G401 (cell line): ENCODE measurements around the gene NAMPT. TPM values are rescaled to one million over a fixed set of nuclear protein-coding genes. Genes with fewer than 3 reads are reported as not detected.

ENCODE experiments used
- DNase-seq: peaks from one replicate; pipeline ENCODE4 v3.0.0-alpha.2; 2015; ENCODE audit warnings: low spot score
- in situ Hi-C: cut with HindIII; loops from 2 replicates; pipeline ENCODE4 v1.10.0; 2016; ENCODE audit warnings: low sequenced_read_pairs, mixed read lengths
- total RNA-seq: library from RNA; depleted of rRNA; stranded (reverse); fragments of >200 nt; shearing (Covaris generic); gene quantifications from 2 replicates; pipeline ENCODE4 v1.2.3, GENCODE V29; 2014; rRNA removed

NAMPT gene
- total RNA-seq, 1 experiment from 2014 or later = 107 TPM

GRCh38 chr7:106206826-106207541, 77.8 kb downstream of the NAMPT start:
- in situ Hi-C loops = no loop called here
- no peak for DNase-seq

- in situ Hi-C loops = no loop called here
- no peak for DNase-seq
These were observed 79.1 kb downstream of the NAMPT start for GRCh38 chr7:106205621-106206222.

GRCh38 chr7:106203473-106203872, 81.3 kb downstream of the NAMPT start:
- no peak for DNase-seq
- in situ Hi-C loops = no loop called here

GRCh38 chr7:106201164-106201563, 83.6 kb downstream of the NAMPT start:
- in situ Hi-C loops = no loop called here
- DNase-seq = no peak

- no peak for DNase-seq
- in situ Hi-C loops = no loop called here
These were observed 84.9 kb downstream of the NAMPT start for GRCh38 chr7:106199813-106200364.

GRCh38 chr7:106199024-106199423, 85.8 kb downstream of the NAMPT start:
- in situ Hi-C loops = no loop called here

More at GRCh38 chr7:106199024-106199423, 85.8 kb downstream of the NAMPT start:
- no peak for DNase-seq

Other genes starting within 250 kb of the NAMPT start
- 25.6 and 36.4 TPM in 2 replicates for gene SYPL1, start 172.7 kb downstream of the NAMPT start, total RNA-seq